ENCODE data around the gene AMHR2.

GRCh38 chr12:53462935-53463334, 39.3 kb downstream of the AMHR2 start:
- TF ChIP-seq CTCF (IDR thresholded peaks at IDR 0.05) (no peak), ZFX (IDR thresholded peaks at IDR 0.05; ENCODE audit: borderline replicate concordance) (no peak)

All from 22Rv1 (cell line).